ENCODE data around the gene RPS5.
"Not testable (repeated sequence)": the region's sequence is repeated elsewhere in the genome, so short reads cannot be mapped to it uniquely, and the experiment has no call there.

RPS5 gene

GRCh38 chr19:58356766-58357480, 30.1 kb upstream of the RPS5 start:
- no peak for DNase-seq (ENCODE audit: low read depth in 1 of 2, low spot score in 1 of 2)

GRCh38 chr19:58357481-58358145, 29.5 kb upstream of the RPS5 start:
- DNase-seq (ENCODE audit: low read depth in 1 of 2, low spot score in 1 of 2) = no peak

- no peak for DNase-seq (ENCODE audit: low read depth in 1 of 2, low spot score in 1 of 2)
Measured at GRCh38 chr19:58361900-58362271, 25.2 kb upstream of the RPS5 start.

- DNase-seq (ENCODE audit: low read depth in 1 of 2, low spot score in 1 of 2) = peak; percentile 93 to 94
Measured at GRCh38 chr19:58362272-58362994, 24.6 kb upstream of the RPS5 start, which contains the start of gene ZNF497. ZNF497 (minus strand) TSS chr19:58362751; CDS start chr19:58357635, 5,116 bp downstream.

GRCh38 chr19:58364146-58364545, 22.9 kb upstream of the RPS5 start:
- no peak for DNase-seq (ENCODE audit: low read depth in 1 of 2, low spot score in 1 of 2)

- no peak for DNase-seq (ENCODE audit: low read depth in 1 of 2, low spot score in 1 of 2)
Measured at GRCh38 chr19:58366585-58367430, 20.3 kb upstream of the RPS5 start.

GRCh38 chr19:58367698-58368454, 19.2 kb upstream of the RPS5 start:
- no peak for DNase-seq (ENCODE audit: low read depth in 1 of 2, low spot score in 1 of 2)

- DNase-seq (ENCODE audit: low read depth in 1 of 2, low spot score in 1 of 2) = no peak
Measured at GRCh38 chr19:58368561-58369360, 18.3 kb upstream of the RPS5 start.

- no peak for DNase-seq (ENCODE audit: low read depth in 1 of 2, low spot score in 1 of 2)
Measured at GRCh38 chr19:58372311-58373133, 14.5 kb upstream of the RPS5 start.

GRCh38 chr19:58374200-58374599, 12.9 kb upstream of the RPS5 start:
- DNase-seq (ENCODE audit: low read depth in 1 of 2, low spot score in 1 of 2) = no peak

GRCh38 chr19:58376724-58377123, 10.3 kb upstream of the RPS5 start:
- DNase-seq (ENCODE audit: low read depth in 1 of 2, low spot score in 1 of 2) = not testable (repeated sequence)

- no peak for DNase-seq (ENCODE audit: low read depth in 1 of 2, low spot score in 1 of 2)
Measured at GRCh38 chr19:58379246-58379645, 7.8 kb upstream of the RPS5 start.

GRCh38 chr19:58380037-58380661, 6.9 kb upstream of the RPS5 start:
- no peak for DNase-seq (ENCODE audit: low read depth in 1 of 2, low spot score in 1 of 2)

- peak; percentile 93 to 95 for DNase-seq (ENCODE audit: low read depth in 1 of 2, low spot score in 1 of 2)
Measured at GRCh38 chr19:58380662-58381459, 6.2 kb upstream of the RPS5 start, which contains the start of gene ZNF837. ZNF837 (minus strand) TSS chr19:58381030; CDS start chr19:58369332, 11,698 bp downstream.

- no peak for DNase-seq (ENCODE audit: low read depth in 1 of 2, low spot score in 1 of 2)
Measured at GRCh38 chr19:58381460-58382212, 5.4 kb upstream of the RPS5 start.

GRCh38 chr19:58382997-58383603, 4.0 kb upstream of the RPS5 start:
- DNase-seq (ENCODE audit: low read depth in 1 of 2, low spot score in 1 of 2) = no peak
